ENCODE data around the gene FOXF1. TPM values are rescaled to one million over a fixed set of nuclear protein-coding genes. Genes with fewer than 3 reads are reported as not detected.

The FOXF1 gene
- total and polyA plus RNA-seq, 2 experiments from 2014 or later: 2.6 to 4.4 TPM

GRCh38 chr16:86542756-86543750, 32.7 kb downstream of the FOXF1 start:
- Histone ChIP-seq H3K9me3 (ENCODE audit: low read depth) (no peaks in the 10 kb centered on the region), H3K27ac (no peak overlapping the region), H3K4me3 (no peak overlapping the region), H3K4me1 (ENCODE audit: low read depth) (no peaks in the 10 kb centered on the region), H3K36me3 (peaks cover 25% of the 10 kb centered on the region), H3K27me3 (no peaks in the 10 kb centered on the region)
- no peak for TF ChIP-seq CTCF (IDR thresholded peaks at IDR 0.05; ENCODE audit: low read depth, low read length)
- DNase-seq (ENCODE audit: low read depth in 1 of 2, low spot score in 1 of 2): no peak

- Histone ChIP-seq H3K9me3 (ENCODE audit: low read depth) (no peaks in the 10 kb centered on the region), H3K36me3 (peaks cover 12% of the 10 kb centered on the region), H3K4me1 (ENCODE audit: low read depth) (no peaks in the 10 kb centered on the region), H3K27me3 (no peaks in the 10 kb centered on the region), H3K27ac (no peak overlapping the region), H3K4me3 (no peak overlapping the region)
- no peak for TF ChIP-seq CTCF (IDR thresholded peaks at IDR 0.05; ENCODE audit: low read depth, low read length)
- no peak for DNase-seq (ENCODE audit: low read depth in 1 of 2, low spot score in 1 of 2)
Measured at GRCh38 chr16:86545481-86545880, 35.2 kb downstream of the FOXF1 start.

GRCh38 chr16:86545954-86546637, 35.8 kb downstream of the FOXF1 start:
- H3K27ac ChIP-seq: no peak overlapping the region
- H3K36me3 ChIP-seq: peaks cover 10% of the 10 kb centered on the region
- H3K4me1 ChIP-seq (ENCODE audit: low read depth): no peaks in the 10 kb centered on the region
- no peaks in the 10 kb centered on the region for H3K9me3 ChIP-seq (ENCODE audit: low read depth)
- TF ChIP-seq CTCF (IDR thresholded peaks at IDR 0.05; ENCODE audit: low read depth, low read length): no peak
- DNase-seq (ENCODE audit: low read depth in 1 of 2, low spot score in 1 of 2): no peak
- no peak overlapping the region for H3K4me3 ChIP-seq
- H3K27me3 ChIP-seq: no peaks in the 10 kb centered on the region

GRCh38 chr16:86546638-86547013, 36.3 kb downstream of the FOXF1 start:
- Histone ChIP-seq H3K36me3 (peaks cover 6% of the 10 kb centered on the region), H3K4me3 (no peak overlapping the region), H3K9me3 (ENCODE audit: low read depth) (no peaks in the 10 kb centered on the region), H3K27ac (no peak overlapping the region), H3K27me3 (no peaks in the 10 kb centered on the region), H3K4me1 (ENCODE audit: low read depth) (no peaks in the 10 kb centered on the region)
- no peak for TF ChIP-seq CTCF (IDR thresholded peaks at IDR 0.05; ENCODE audit: low read depth, low read length)
- no peak for DNase-seq (ENCODE audit: low read depth in 1 of 2, low spot score in 1 of 2)

DNA sequence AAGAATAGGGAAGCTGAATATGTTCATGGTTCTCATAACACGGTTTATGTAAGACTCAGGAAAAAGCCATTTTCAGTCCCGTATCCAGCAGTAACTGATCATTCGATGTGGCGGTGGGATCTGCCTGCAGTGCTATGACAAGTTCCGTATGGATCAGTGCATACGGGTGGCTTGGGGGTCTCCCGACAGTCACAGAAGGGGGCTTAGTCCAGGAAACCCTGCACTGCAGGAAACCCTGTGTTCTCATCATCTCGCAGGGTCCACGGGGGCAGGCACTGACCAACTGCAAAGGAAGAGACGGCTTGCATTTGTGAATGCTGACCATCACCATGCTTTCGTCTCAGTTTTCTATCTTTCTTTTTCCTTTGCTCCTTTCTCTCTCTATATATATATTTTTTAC, 37.0 kb downstream of the FOXF1 start:
- no peak overlapping the region for H3K4me3 ChIP-seq
- peaks cover 5% of the 10 kb centered on the region for H3K36me3 ChIP-seq
- no peak overlapping the region for H3K27ac ChIP-seq
- H3K9me3 ChIP-seq (ENCODE audit: low read depth): no peaks in the 10 kb centered on the region
- no peaks in the 10 kb centered on the region for H3K27me3 ChIP-seq
- H3K4me1 ChIP-seq (ENCODE audit: low read depth): no peaks in the 10 kb centered on the region
- DNase-seq (ENCODE audit: low read depth in 1 of 2, low spot score in 1 of 2): no peak
- no peak for TF ChIP-seq CTCF (IDR thresholded peaks at IDR 0.05; ENCODE audit: low read depth, low read length)
